GM20431 (cell line): ENCODE results near the gene KCND2.

Source experiments
- in situ Hi-C: fragments of 300-500 bp; cut with MseI, MboI; formaldehyde crosslinking; loops from one replicate; pipeline ENCODE4 v1.15.0; 2020; ENCODE audit warnings: low sequenced_read_pairs; ENCODE audit not compliant: unreplicated experiment

Gene KCND2

DNA sequence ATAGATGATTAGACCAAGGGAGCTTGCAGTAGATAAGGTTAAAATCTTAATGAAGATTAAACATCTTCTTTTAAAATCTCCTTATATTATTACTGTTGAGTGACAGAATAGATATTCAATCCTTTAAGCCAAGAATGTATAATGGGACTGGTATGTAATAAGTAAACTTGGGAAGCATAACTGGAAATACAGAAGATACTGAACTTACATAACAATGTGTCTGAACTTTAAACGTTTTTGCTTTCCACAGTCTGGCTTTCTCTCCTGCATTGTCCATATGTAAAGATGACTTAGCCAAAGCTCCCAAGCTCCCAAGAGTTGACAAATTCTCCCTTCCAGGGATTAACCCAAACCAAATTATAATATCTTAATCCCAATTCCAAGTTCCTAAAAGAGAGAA, 129.8 kb downstream of the KCND2 start:
- in situ Hi-C loops, result no loop called here

DNA sequence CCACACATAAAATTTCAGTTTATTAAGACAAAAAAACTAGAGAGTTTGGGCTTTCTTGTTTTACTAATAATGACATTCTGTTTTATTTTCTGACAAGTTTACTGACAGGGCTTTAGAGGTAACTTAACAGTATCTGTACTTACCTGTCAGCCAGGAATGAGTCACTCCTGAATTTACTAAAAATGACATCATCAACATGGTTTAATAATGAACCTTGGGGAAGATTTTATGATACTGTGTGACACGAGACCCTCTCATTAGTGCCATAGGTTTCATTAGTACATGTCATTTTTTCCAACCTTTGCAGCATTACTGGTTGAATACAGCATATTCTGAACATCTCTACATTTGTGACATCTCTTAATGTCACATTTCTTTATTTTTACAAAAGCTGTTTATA, 131.1 kb downstream of the KCND2 start:
- in situ Hi-C loops, result no loop called here

DNA sequence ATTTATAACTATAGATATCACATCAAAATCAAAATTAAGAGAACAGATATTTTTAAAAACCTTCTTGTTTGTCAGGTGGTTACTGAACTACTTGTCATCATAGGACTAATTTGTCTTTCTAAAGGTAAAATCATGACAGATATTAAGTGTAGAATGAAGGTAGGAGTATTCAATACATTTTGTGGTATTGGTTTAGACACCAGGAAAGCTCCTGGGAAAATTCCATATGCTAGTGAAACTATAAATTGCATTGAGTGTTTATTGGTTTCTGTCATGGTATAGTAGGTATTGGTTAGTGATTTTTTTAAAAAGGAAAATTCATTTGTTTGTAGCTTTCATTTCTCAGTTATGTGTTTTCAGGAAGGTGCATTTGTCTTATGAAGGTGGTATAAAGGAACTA, 132.7 kb downstream of the KCND2 start:
- in situ Hi-C loops, result no loop called here

DNA sequence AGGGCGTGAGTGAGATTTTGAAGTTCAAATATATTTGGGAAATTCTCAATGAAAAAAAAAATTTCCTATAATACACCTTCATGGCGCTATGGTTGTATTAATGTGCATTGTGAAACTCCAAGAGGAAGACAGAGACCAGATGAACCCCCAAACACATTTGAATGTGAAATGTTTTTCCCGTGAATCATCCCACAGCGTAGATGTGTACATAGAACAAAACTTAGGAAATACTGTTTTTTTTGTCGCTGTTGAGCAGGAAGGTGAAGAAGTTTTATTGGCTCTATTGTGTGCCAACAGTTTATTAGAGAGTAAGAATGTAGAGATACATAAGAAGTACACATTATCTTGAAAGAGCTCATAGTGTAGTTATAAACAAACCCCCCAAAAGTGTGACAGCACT, 134.0 kb downstream of the KCND2 start:
- in situ Hi-C loops, result no loop called here

DNA sequence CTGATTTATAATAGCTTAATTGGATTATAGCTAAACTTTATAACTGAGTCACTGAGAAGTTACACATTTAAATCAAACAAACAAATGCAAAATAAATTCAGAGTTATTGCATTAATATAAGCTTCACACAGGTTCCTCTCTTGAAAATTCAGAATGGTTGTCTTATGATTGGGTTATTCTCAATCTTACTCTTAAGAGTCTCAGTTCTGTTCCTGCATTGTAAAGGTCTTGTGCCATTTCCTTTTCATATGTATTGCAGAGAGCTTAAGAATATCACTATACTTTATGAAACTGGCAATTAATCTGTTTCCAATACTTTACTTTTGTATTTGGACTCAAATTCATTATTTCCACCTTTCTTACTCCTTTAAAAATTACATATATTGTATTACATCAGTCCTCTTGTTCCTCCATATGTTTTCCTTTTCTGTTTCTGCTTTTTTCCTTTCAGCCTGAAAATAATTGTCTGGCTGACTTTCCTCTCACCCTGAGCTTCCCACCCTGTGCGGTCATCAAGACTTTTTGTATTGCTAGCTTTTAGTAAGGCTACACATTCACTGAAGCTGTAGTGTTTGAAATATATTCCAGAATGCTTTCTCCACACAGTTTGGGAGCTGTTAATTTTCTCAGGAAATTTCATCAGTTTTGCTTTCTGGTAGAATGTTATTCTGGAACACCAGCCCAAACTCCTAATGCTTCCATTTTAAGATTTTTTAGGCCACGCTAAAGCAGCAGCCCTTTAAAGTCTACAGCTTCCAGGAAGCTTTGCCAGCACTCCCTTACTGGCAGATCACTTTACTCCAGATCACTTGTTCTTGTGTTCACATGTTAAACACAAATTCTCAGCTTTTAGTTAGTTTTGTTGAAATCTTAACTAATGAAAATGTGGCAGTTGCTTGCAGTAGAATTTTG, 139.4 kb downstream of the KCND2 start:
- in situ Hi-C loops, result no loop called here

DNA sequence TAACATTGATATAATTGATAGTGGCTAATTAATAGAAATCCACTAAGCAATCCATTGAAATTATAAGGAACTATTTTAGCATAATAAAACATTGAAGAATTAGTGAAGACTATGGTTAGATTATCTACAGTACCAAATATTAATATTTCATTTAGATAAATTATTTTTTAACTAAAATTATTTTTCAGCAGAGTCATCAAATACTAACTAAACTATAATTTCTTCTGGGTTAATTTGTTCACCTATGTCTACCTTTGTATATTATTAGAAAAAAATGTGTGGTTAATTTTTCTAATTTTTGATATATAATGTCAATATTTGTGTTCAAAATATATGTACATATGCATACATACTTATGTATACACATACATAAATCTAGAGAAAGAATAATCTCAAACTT, 140.2 kb downstream of the KCND2 start:
- in situ Hi-C loops, result no loop called here

DNA sequence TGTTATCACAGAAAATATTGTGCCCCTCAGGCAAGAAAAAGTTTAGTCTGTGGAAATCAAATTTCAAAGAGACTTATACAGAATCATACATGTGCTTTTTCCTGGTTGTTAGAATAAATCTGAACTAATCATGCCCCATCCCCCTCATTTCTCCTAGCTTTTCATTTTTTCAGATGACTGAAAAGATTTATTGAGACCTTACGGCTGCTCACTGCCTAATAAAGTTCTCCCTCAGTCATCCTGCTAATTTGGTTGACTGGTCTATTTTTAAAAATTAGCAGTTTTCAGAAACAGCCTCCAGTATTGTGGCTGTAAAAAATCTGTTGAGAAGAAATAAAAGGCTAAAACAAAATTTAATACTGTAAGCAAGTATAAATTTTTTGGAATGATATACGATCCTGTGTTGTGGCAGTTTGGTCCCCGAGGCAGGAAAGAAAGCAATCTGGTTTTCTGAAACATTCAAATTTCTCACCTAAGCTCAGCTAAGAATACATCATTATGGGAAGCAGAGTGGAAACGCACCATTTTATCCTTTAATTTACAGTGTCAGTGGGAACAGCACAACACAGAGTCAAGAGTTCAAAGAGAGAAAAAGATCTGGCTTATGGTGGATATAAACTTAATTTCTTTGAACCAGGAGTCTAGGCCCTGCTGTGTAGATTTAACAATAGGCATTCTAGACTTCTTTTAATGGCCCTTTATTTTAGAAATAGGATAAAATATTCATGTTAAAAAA, 144.4 kb downstream of the KCND2 start:
- in situ Hi-C loops, result no loop called here

DNA sequence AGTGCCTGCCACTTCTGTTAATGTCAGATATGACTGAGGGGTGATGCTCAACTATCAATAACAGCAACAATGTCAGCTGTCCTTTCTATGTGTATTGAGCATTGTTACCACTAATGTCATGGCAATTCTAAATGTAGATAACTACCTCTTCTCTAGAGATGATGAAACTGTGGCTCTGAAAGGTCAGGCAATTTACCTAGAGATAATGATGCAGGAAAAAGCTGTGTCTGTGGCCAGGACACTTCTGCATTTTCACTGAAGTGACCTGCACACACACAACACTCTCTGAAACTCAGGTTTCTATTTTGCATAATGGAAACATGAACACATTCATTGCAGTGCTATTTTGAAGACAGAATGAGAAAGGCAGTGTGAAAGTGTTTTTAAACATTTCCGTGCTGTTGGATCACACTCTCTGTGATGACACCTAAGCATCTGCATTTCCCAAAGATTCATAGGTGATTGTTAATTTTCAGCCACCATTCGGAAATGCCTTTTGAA, 148.2 kb downstream of the KCND2 start:
- in situ Hi-C loops, result no loop called here

DNA sequence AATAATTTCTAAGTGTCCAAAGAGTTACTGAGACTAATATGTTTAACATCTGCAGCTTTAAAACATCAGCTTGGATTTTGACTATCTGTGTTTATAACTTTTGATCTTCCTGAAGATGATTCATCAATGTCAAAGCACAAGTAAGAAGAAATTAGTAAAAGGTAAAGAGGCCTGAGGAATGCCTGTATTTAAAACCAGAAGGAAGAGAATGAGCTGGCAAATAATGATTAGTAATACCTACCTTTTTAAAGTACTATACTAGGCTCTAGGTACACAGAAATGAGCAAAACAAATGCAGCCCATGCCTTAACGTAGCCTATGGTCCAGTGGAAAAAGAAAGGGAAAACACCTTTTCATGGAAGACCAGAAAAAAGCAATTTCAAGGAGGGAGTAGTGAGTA, 158.0 kb downstream of the KCND2 start:
- in situ Hi-C loops, result no loop called here

DNA sequence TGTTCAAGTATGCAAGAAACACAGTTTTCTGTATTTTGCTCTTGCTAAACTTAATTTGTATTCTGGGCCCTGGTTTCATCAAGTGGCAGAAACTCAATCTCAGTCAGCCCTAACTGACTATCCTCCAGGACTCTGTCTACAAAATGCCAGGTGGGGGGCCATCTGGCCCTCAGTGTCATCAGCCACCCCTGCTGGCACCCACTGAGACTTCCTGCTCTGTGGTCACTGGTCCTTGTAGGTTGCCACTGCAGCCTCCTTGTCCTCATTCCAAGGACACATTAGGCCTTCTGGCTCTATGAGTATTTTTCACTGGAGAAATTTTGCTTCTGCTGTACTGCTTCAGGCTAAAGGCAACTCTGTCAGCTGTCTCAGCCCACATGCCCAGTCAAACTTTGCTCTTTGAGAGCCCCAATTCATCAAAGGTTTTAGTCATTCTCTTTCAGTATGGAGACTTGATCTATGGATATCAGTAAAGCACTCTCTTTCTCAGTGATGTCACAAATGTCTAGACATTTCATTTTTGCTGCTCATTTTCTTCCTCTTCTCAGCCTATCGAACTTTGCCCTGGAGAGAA, 163.6 kb downstream of the KCND2 start:
- in situ Hi-C loops, result no loop called here

DNA sequence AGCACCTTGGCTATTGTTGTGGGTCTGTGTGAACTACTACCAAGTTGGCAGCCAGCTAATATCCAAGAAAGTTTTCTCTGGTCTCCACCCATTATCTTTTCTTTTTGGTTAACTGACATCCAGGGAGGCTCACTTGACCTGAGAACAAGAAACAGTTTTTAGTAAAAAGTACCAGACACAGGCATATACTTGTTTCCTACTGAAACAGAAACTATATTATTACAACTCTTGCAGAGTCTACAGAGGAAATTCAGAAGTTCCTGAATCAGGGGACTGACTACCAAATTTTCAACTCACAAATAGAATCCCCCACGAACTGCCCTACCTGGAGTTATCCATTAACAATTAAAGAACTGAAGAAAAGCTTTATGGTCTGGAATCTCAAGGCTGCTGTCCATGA, 168.9 kb downstream of the KCND2 start:
- in situ Hi-C loops, result no loop called here

DNA sequence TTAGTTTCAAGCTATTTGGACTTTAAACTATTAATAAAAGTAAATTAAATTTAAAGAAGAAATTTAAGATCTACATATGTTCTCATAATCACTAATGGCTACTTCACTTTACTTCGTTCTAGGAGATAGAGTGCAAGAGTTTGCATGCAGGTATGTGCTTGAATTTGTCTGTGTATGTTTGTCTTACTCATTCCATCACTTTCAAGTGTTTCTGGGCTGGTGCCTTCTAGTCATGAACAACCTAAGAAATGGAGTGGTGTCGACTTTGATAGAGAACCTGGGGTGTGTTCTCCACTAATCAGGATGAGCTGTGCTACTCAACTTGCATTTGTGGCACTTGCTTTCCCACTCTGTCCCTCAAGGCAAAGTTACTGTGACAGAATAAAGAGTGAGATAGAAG, 169.9 kb downstream of the KCND2 start:
- in situ Hi-C loops, result no loop called here

DNA sequence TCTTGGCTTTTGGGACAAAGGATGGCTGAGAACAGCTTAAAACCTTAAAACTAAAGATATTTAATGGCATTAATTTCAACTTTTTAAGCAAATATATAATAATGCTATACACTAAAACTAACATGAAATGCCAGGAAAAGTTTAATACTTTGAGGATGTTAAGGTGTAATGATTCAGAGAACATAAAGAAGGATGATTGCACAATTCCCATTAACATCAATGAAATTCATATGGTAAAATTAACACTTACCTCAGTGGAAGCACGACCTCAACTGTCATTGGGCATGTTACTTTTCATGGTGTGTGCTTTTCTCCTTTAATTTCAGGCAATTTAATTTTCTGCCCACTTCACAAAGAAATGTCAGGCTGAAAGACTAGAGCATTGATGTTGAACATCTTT, 171.7 kb downstream of the KCND2 start:
- in situ Hi-C loops, result no loop called here

DNA sequence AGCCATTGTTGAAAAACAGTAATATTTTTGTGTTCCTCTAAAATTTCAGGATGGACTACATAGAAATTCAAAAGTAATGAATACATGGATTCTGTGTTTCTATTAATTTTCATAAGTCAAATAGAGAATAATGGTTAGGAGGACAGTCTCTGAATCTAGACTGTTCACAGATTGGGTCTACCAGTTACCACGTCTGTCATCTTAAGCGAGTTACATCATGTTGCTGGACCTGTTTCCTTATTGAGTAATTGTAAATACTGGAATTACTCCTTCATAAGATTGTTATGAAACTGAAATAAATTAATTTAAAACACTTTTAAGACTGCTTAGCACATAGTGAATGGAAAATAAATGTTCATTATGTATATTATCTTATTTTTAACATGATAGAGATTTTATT, 172.3 kb downstream of the KCND2 start:
- in situ Hi-C loops, result no loop called here

DNA sequence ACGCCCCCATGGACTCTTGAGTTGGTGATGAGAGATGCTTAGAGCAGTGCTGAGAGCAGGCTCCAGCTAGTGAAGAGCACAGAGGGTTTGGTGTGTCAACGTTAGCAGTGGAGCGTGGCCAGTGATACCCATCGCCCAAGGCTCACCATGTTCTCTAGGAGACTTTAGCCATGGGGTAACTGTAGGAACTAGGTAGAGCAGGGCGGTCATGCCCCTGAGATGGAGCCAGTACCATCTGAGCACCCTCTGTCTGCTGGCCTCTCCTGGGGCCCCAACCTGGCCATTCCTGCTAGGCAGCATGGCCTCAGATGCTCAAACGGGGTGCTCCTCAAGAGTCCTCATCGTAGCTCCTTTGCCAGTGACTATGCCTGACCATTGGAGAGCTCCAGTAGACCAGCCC, 179.7 kb downstream of the KCND2 start:
- in situ Hi-C loops, result no loop called here

DNA sequence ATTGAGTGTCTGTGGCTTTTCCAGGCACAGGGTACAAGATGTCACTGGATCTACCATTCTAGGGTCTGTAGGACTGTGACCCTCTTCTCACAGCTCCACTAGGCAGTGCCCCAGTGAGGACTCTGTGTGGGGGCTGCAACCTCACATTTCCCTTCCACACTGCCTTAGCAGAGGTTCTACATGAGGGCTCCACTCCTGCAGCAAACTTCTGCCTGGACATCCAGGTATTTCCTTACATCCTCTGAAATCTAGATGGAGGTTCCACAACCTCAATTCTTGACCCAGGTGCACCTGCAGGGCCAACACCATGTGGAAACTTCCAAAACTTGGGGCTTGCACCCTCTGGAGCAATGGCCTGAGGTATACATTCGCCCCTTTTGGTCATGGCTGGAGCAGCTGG, 183.7 kb downstream of the KCND2 start:
- in situ Hi-C loops, result no loop called here

DNA sequence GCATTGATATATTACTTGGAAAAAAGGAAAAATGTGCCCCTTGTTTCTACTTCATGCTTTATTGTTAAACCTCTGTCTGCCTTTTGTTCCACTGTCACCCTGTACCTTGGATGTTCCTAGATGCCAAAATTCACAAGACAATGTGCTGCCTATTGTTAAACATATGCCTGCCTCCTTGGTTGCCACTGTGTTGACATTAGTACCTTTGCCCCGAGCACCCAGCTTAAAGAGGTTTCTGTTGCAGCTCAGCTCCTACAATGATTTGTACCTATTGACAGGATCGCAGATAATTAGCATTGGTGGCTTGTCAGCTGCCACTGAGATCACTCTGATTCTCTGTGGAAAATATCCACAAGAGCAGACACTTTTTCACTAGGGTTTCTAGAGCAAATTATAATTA, 188.0 kb downstream of the KCND2 start:
- in situ Hi-C loops, result no loop called here

DNA sequence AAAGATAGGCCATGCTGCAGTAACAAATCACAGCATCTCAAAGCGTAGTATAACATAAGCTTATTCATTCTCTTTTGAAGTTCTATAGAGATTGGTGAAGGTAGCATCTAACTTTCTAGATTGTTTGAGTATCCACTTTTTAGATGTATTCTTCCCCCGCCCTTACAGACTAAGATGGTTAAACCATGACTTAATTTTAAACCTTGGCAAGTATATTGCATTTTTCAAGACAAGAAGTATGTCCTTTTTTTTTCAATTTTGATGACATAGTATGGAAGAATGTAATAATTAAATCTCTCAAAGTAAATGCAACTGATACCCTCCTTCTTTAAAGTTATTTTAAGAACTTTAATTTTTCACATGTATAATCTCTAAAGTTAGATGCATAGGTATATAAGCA, 190.0 kb downstream of the KCND2 start:
- in situ Hi-C loops, result no loop called here

DNA sequence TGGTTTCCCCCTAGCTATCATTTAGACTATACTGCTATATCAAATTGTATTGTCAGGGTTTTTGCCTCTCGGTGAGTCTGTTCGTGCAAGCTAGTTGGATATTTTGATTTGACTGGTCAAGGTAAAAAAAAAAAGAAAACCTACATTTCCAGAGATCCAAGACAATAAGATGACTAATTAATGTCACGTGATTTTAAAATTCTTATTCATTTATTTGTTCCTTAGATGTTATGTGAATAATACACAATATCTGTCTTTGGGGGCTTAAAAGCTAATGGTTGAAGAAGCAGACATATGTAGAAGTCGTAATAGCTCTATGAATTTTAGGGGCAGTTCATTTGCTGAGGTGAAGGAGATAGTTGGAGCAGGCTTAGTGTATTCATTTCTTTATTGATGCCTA, 191.1 kb downstream of the KCND2 start:
- in situ Hi-C loops, result no loop called here

DNA sequence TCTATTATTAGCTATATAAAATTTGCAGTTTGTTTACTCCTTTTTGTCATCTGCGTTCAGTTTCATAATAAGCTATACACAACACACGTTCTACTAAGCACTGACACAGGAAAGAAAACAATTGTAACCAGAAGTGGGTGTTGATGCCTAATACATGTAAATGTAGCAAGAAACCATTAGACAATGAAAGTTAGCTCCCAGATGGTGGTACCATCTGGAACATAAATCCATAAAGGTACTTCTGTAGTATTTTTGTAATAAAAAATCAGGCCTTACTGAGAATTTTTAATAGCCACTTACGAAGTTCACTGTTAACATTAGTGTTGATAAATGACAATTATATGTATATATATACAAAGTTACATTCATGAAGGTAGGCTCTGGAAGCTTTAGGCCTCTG, 194.7 kb downstream of the KCND2 start:
- in situ Hi-C loops, result no loop called here

DNA sequence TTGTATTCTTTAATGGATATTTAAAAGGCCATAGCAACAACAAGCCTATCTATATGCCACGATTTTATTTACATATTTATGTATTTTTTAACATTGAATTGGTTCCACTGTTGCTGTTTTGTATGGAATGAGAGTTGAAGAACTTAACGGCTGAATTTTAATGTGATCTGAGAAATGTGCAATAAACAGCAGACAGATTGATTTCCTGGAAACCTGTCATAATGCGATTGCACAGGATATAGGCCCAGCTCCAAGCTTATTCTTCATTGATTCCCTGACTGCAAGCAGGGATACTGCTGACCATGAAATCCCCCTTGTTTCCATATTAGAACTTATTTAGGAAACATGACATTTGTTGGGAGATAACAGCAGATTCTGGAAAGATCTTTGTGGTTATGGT, 195.6 kb downstream of the KCND2 start:
- in situ Hi-C loops, result no loop called here
